Neural crest cell (in vitro differentiated cells): ENCODE measurements around the gene VPS8. TPM values are rescaled to one million over a fixed set of nuclear protein-coding genes. Genes with fewer than 3 reads are reported as not detected.

ENCODE experiments used
- DNase-seq: peaks from one replicate; pipeline ENCODE4 v3.0.0; 2021; ENCODE audit warnings: low read depth, mixed read lengths, low spot score
- H3K27ac Mint-ChIP-seq: one replicate; pipeline ENCODE4 v1.8.0; 2021; ENCODE audit warnings: mild to moderate bottlenecking, mixed read lengths; ENCODE audit not compliant: unreplicated experiment
- H3K27me3 Mint-ChIP-seq: 2 replicates; pipeline ENCODE4 v1.8.0; 2021; ENCODE audit warnings: low read depth, mild to moderate bottlenecking, mixed read lengths
- H3K36me3 Mint-ChIP-seq: 2 replicates; pipeline ENCODE4 v1.8.0; 2021; ENCODE audit warnings: low read depth, mild to moderate bottlenecking, mixed read lengths
- H3K4me1 Mint-ChIP-seq: 2 replicates; pipeline ENCODE4 v1.8.0; 2021; ENCODE audit warnings: mixed read lengths
- H3K4me3 Mint-ChIP-seq: one replicate; pipeline ENCODE4 v1.8.0; 2021; ENCODE audit warnings: mild to moderate bottlenecking, mixed read lengths
- H3K9me3 Mint-ChIP-seq: 2 replicates; pipeline ENCODE4 v1.8.0; 2021; ENCODE audit warnings: mixed read lengths
- CTCF ChIP-seq: fragments of 200-600 bp; sonication (generic); conservative IDR thresholded peaks from 2 replicates; pipeline ENCODE4 v1.5.0; 2021; ENCODE audit warnings: antibody characterized with exemption, mild to moderate bottlenecking
- total RNA-seq: library from RNA; stranded (reverse); gene quantifications from 2 replicates; pipeline ENCODE4 v1.2.1, GENCODE V29; 2021

The VPS8 gene
- total RNA-seq, 1 donor from 2014 or later: 55.7 TPM

GRCh38 chr3:184884359-184885017, 72.5 kb downstream of the VPS8 start:
- no peaks in the 10 kb centered on the region for H3K9me3 Mint-ChIP-seq
- no peak for DNase-seq
- H3K36me3 Mint-ChIP-seq: peaks cover 3% of the 10 kb centered on the region
- H3K27ac Mint-ChIP-seq: no peak overlapping the region
- peaks cover 4% of the 10 kb centered on the region for H3K4me1 Mint-ChIP-seq
- H3K4me3 Mint-ChIP-seq: no peak overlapping the region
- H3K27me3 Mint-ChIP-seq: no peaks in the 10 kb centered on the region
- TF ChIP-seq CTCF: no peak

DNA sequence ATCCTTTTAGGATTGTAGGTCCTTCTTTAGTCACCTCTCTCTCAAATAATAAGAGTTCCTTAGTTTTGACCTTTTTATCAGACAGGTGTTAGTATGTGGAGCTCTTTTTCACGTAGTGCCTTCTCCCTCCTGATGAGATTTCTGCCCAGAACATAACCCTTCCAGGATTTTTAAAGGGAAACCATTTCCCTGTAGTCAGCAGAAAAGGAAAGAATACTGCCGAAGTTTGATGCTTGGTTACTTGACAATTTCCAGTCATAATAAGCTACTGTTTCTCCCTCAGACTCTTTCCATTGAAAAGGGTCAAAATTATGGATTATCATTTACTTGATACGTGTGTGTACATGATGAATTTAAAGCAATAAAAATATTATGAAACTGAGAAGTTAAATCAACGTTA, 73.1 kb downstream of the VPS8 start:
- Mint-ChIP-seq H3K27me3 (no peaks in the 10 kb centered on the region), H3K27ac (no peak overlapping the region), H3K36me3 (peaks cover 3% of the 10 kb centered on the region), H3K4me3 (no peak overlapping the region), H3K4me1 (peaks cover 5% of the 10 kb centered on the region), H3K9me3 (no peaks in the 10 kb centered on the region)
- TF ChIP-seq CTCF: no peak
- no peak for DNase-seq

DNA sequence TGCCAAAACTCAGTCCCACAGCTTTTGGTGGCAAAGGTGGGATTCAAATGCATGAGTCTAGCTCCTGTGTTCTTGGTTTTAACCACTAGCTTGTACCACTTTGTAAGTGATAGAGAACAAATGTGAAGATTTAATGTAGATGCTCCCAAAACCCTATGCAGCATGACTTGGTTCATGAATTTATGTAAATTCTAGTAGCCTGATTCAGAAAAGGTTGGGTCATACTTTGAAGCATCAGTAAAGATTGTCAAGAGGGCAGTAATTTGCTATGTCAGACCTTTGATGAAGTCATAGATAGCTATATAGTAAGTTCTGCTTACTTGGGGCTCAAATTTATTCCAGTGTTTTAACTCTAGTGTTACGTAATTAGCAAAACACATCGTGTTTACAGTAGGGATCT, 75.6 kb downstream of the VPS8 start:
- no peak overlapping the region for H3K4me3 Mint-ChIP-seq
- no peak for TF ChIP-seq CTCF

DNA sequence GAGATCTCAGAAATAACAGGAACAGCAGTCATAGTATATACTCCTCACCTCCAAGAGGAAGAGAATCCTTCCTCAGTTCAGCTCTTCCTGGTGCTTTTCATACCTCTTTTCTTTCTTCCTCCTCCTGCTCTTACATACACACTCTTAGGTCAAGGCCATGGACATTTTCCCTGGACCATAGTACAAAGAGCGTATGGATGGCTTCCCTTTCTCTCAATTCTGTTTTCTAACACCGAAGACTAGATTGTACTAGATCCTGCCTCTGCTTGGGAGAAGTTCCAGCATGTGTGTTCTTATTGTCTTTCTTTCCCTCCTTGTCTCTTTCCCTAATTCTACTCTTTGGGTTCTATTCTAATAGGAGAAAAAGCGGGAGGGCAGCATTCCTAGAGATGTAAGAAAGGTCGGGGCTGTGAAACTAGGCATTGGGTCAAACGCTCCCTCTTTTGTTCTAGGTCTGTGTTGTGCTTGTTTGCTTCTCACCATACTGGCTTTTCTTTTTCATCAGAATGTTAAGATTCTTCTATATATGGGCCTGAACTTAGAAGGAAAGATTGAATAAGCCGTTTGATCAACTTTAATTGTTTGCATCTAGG, 77.4 kb downstream of the VPS8 start:
- Mint-ChIP-seq H3K9me3 (no peaks in the 10 kb centered on the region), H3K36me3 (no peaks in the 10 kb centered on the region), H3K27ac (no peak overlapping the region), H3K27me3 (no peaks in the 10 kb centered on the region), H3K4me1 (peaks cover 9% of the 10 kb centered on the region), H3K4me3 (no peak overlapping the region)
- no peak for TF ChIP-seq CTCF
- no peak for DNase-seq

More for the DNA sequence above, 75.6 kb downstream of the VPS8 start:
- H3K9me3 Mint-ChIP-seq: no peaks in the 10 kb centered on the region
- H3K27ac Mint-ChIP-seq: no peak overlapping the region
- peaks cover 5% of the 10 kb centered on the region for H3K4me1 Mint-ChIP-seq
- H3K27me3 Mint-ChIP-seq: no peaks in the 10 kb centered on the region
- H3K36me3 Mint-ChIP-seq: peaks cover 3% of the 10 kb centered on the region
- DNase-seq: no peak

GRCh38 chr3:184894051-184894450, 82.1 kb downstream of the VPS8 start:
- H3K9me3 Mint-ChIP-seq: no peaks in the 10 kb centered on the region
- no peak for DNase-seq
- no peak overlapping the region for H3K27ac Mint-ChIP-seq
- TF ChIP-seq CTCF: no peak
- no peaks in the 10 kb centered on the region for H3K27me3 Mint-ChIP-seq
- H3K4me1 Mint-ChIP-seq: peaks cover 13% of the 10 kb centered on the region
- H3K36me3 Mint-ChIP-seq: no peaks in the 10 kb centered on the region
- H3K4me3 Mint-ChIP-seq: no peak overlapping the region
